Esophagus muscularis mucosa (tissue), 4 donors: ENCODE data around the gene GSTM2. TPM values are rescaled to one million over a fixed set of nuclear protein-coding genes. Genes with fewer than 3 reads are reported as not detected.

Experiments used
- DNase-seq: peaks from one replicate; pipeline ENCODE4 v3.0.0-alpha.2; 2017; ENCODE audit errors: extremely low spot score
- H3K27ac ChIP-seq, 4 donors: fragments of 200-600 bp; sonication (generic); replicated peaks in 1 of 4; 1 replicate in 3 of 4; 2 replicates in 1 of 4; pipeline ENCODE4 v1.5.1; 2016 to 2019; ENCODE audit warnings: mild to moderate bottlenecking in 1 of 4
- H3K27me3 ChIP-seq, 4 donors: fragments of 200-600 bp; sonication (generic); one replicate each; pipeline versions ENCODE4 v1.5.1 to v1.6.0; 2016 to 2019
- H3K36me3 ChIP-seq, 4 donors: fragments of 200-600 bp; sonication (generic); one replicate each; pipeline ENCODE4 v1.5.1; 2016 to 2019
- H3K4me1 ChIP-seq, 4 donors: fragments of 200-600 bp; sonication (generic); one replicate each; pipeline ENCODE4 v1.5.1; 2016 to 2019
- H3K4me3 ChIP-seq, 4 donors: fragments of 200-600 bp; sonication (generic); 1 replicate in 2 of 4; 2 replicates in 2 of 4; pipeline ENCODE4 v1.5.1; 2016 to 2019; ENCODE audit warnings: mild to moderate bottlenecking in 4 of 4, moderate library complexity in 1 of 4
- H3K9me3 ChIP-seq, 4 donors: fragments of 200-600 bp; sonication (generic); 1 replicate in 3 of 4; 2 replicates in 1 of 4; pipeline ENCODE4 v1.5.1; 2016 to 2019
- EP300 ChIP-seq: sonication (generic); formaldehyde crosslinking; IDR thresholded peaks from one replicate; pipeline ENCODE4 v1.6.1; 2017; ENCODE audit warnings: antibody characterized with exemption
- POLR2A ChIP-seq: fragments of 450-650 bp; IDR thresholded peaks from one replicate; pipeline ENCODE4 v1.6.1; 2017; ENCODE audit warnings: antibody characterized with exemption, moderate library complexity, mild to moderate bottlenecking, low read depth
- POLR2AphosphoS5 ChIP-seq, 2 donors: sonication (generic); formaldehyde crosslinking; IDR thresholded peaks; one replicate each; pipeline ENCODE4 v1.6.1; 2017; ENCODE audit warnings: antibody characterized with exemption in 2 of 2
- whole genome bisulfite sequencing: methylation state at CpG from one replicate; pipeline ENCODE4 v1.1.5; 2018; 5-methylcytosine and 5-hydroxymethylcytosine counted together
- intact Hi-C: fragments of 100-400 bp; cut with DNase I; formaldehyde crosslinking; loops from one replicate; pipeline ENCODE4 v1.15.1; 2023
- total RNA-seq, 4 donors: library from RNA; depleted of rRNA; stranded (reverse); fragments of >200 nt; gene quantifications; one replicate each; pipeline versions ENCODE4 v1.1.0 to v1.2.1, GENCODE V29; 2016
- TF ChIP-seq, protein P1 (sequence below), 3 experiments: fragments of 200-600 bp in 2 of 3; fragments of 450-650 bp in 1 of 3; sonication (generic) in 2 of 3; IDR thresholded peaks; one replicate each; pipeline ENCODE4 v1.5.1; 2017 to 2019; ENCODE audit warnings: antibody characterized with exemption in 3 of 3, mild to moderate bottlenecking in 2 of 3, moderate library complexity in 1 of 3

The GSTM2 gene
- total RNA-seq, 4 donors from 2014 or later = 19.9 to 59.0 (median 39.3) TPM

GRCh38 chr1:109620841-109621286 lies 47.0 kb upstream of the GSTM2 start:
- H3K4me1 ChIP-seq = peaks cover 34 to 67% (median 64%) of the 10 kb centered on the region in 4 donors
- H3K27me3 ChIP-seq = no peaks in the 10 kb centered on the region
- peaks cover 0 to 2% (median 0%) of the 10 kb centered on the region in 4 donors for H3K36me3 ChIP-seq
- intact Hi-C loops = loop anchor here (2.0 kb wide), 1 partner anchor 72 kb away; the partner anchor contains the start of gene GNAI3
- DNase-seq = peak; percentile 98
- H3K27ac ChIP-seq = peak overlapping the region; percentile 75 to 86 (median 80)
- TF ChIP-seq, protein P1, sequence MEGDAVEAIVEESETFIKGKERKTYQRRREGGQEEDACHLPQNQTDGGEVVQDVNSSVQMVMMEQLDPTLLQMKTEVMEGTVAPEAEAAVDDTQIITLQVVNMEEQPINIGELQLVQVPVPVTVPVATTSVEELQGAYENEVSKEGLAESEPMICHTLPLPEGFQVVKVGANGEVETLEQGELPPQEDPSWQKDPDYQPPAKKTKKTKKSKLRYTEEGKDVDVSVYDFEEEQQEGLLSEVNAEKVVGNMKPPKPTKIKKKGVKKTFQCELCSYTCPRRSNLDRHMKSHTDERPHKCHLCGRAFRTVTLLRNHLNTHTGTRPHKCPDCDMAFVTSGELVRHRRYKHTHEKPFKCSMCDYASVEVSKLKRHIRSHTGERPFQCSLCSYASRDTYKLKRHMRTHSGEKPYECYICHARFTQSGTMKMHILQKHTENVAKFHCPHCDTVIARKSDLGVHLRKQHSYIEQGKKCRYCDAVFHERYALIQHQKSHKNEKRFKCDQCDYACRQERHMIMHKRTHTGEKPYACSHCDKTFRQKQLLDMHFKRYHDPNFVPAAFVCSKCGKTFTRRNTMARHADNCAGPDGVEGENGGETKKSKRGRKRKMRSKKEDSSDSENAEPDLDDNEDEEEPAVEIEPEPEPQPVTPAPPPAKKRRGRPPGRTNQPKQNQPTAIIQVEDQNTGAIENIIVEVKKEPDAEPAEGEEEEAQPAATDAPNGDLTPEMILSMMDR (IDR thresholded peaks at IDR 0.05) = no peak
- TF ChIP-seq EP300 (no peak), POLR2AphosphoS5 (IDR thresholded peaks at IDR 0.05) (peak; percentile 57 to 72), POLR2A (no peak)
- H3K4me3 ChIP-seq = peak overlapping the region; percentile 58 to 72 (median 64)
- WGBS = no CpG with 5 or more reads among the region's 18 CpGs
- no peaks in the 10 kb centered on the region for H3K9me3 ChIP-seq

DNA sequence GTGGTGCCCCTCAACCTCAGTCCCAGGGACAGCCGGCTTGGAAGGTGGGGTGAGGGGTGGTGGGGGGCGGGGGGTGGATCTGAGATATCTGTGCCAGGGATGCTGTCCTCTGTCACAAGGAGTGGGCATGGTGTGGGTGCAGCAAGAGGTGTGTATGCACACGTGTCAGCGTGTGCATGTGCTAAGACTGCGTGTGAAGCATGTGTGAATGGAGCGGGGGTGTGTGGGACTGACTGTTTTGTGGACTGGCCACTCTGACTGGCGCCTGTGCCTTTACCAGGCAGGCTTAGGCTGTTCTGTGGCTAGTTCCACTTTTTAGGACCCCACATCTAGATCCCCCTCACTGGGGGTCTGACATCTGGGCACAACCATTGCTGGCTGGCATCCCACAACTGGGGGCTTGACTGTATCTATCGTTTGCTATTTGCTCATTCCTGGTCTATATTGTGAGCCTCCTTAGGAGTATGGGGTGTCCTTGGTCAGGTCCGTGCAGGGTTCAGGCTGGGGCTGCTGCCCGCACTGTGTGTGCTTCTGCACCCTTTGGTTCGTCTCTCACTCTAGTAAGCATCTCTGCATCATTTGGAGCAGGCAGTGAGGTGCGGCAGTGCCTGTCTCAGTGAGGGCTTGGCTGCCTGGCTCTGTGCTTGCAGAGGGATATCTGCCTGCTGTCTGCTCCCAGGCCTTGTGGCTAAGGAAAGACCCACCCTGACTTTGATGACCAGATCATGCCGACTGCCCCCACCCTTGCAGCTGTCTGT lies 46.3 kb upstream of the GSTM2 start:
- WGBS = 42% methylated on average over 7 of the region's 13 CpGs
- Histone ChIP-seq H3K9me3 (no peaks in the 10 kb centered on the region), H3K4me1 (peaks cover 34 to 68% (median 66%) of the 10 kb centered on the region in 4 donors), H3K27ac (peak overlapping the region; percentile 75 to 86 (median 80)), H3K4me3 (peak overlapping the region; percentile 58 to 72 (median 64)), H3K36me3 (peaks cover 5 to 9% (median 6%) of the 10 kb centered on the region in 4 donors), H3K27me3 (no peaks in the 10 kb centered on the region)
- TF ChIP-seq, protein P1 (IDR thresholded peaks at IDR 0.05) = no peak
- TF ChIP-seq POLR2AphosphoS5 (IDR thresholded peaks at IDR 0.05) (no peak), EP300 (no peak), POLR2A (no peak)
- peak; percentile 82 for DNase-seq
- intact Hi-C loops = loop anchor here (2.0 kb wide), 1 partner anchor 73 kb away; the partner anchor contains the start of gene GNAI3

- Histone ChIP-seq H3K9me3 (no peaks in the 10 kb centered on the region), H3K27ac (no peak overlapping the region), H3K4me1 (peaks cover 34 to 68% (median 66%) of the 10 kb centered on the region in 4 donors), H3K36me3 (peaks cover 13 to 16% (median 14%) of the 10 kb centered on the region in 4 donors), H3K27me3 (no peaks in the 10 kb centered on the region), H3K4me3 (no peak overlapping the region)
- no peak for TF ChIP-seq POLR2AphosphoS5 (IDR thresholded peaks at IDR 0.05)
- no peak for TF ChIP-seq EP300
- intact Hi-C loops = no loop called here
- DNase-seq = peak; percentile 34
- WGBS = 70% methylated on average over 5 of the region's 11 CpGs
Observed at GRCh38 chr1:109622137-109622892, 45.5 kb upstream of the GSTM2 start.

DNA sequence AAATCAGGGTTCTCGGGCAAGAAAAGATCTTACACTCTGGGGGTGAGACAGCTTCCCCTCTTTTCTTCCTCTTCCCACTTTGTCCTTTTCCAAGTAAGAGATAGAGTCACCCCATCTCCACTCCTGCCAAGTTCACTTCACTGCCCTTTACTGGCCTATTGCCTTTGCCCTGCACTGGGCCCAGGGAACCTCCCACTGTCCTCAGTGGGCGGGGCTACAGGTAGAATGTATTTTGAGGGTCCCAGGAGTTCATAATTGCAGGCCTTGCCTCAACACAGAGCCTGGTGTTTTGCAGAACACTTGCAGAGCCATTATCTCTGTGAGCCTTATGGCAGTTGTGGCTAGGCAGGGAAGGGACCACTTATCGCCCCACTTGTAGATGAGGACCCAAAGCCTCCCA lies 45.0 kb upstream of the GSTM2 start:
- 91% methylated on average over 3 of the region's 3 CpGs for WGBS
- TF ChIP-seq POLR2AphosphoS5 (IDR thresholded peaks at IDR 0.05) (no peak), POLR2A (no peak), EP300 (no peak)
- TF ChIP-seq, protein P1 (IDR thresholded peaks at IDR 0.05) = no peak
- Histone ChIP-seq H3K27ac (peak overlapping the region in 1 of 4 donors; percentile 11), H3K4me1 (peaks cover 34 to 68% (median 66%) of the 10 kb centered on the region in 4 donors), H3K27me3 (no peaks in the 10 kb centered on the region), H3K36me3 (peaks cover 13 to 21% (median 19%) of the 10 kb centered on the region in 4 donors), H3K4me3 (no peak overlapping the region), H3K9me3 (no peaks in the 10 kb centered on the region)
- intact Hi-C loops = no loop called here
- DNase-seq = peak; percentile 57
